Germinal center (tissue), 1 donor: ENCODE data around the gene OR10H3.
"Not testable (repeated sequence)": the region's sequence is repeated elsewhere in the genome, so short reads cannot be mapped to it uniquely, and the experiment has no call there.

Experiments
- DNase-seq: peaks from one replicate; pipeline ENCODE4 v3.0.0; 2012; ENCODE audit warnings: mixed read lengths, low spot score

The OR10H3 gene, protein sequence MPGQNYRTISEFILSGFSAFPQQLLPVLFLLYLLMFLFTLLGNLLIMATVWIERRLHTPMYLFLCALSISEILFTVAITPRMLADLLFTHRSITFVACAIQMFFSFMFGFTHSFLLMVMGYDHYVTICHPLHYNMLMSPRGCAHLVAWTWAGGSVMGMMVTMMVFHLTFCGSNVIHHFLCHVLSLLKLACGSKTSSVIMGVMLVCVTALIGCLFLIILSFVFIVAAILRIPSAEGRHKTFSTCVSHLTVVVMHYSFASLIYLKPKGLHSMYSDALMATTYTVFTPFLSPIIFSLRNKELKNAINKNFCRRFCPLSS

DNA sequence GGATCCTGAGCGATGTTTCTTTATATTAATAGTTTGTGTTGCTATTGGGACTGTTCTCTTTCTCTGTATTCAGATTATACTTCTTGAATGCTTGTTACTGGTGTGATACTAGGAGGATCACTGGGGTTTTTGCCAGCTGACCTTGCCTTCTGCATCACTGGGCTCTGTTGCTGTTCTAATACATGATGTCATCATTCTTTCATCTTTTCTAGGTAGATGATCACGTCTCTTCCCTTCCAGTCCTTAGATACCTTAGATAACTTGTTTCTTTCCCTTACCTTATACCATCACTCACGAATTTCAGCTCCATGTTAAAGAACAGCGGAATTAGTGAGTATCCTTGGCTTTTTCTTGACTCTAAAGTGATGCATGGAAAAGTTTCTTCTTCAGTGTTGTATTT lies at the start of gene OR10H3:
Gene OR10H3, plus strand, starts transcription at position 264 of the 400 bp plus-strand sequence. CDS start 3,408 bp downstream, outside the sequence.
- DNase-seq: no peak

DNA sequence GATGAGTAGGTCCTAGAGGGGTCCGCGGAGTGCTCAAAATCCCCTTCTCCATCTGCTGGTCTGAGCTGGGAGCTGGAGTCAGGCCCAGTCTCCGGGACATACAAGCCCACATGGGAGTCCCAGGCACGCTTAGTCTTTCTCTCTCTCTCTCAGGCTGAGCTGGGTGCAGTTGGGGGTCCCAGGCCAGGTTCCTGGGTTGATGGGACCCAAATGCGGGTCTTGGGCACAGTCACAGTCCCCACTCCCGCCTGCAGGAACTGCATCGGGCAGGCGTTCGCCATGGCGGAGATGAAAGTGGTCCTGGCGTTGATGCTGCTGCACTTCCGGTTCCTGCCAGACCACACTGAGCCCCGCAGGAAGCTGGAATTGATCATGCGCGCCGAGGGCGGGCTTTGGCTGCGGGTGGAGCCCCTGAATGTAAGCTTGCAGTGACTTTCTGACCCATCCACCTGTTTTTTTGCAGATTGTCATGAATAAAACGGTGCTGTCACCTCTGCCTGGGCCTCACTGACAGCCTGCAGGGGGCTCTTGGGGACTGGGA lies 41.1 kb upstream of the OR10H3 start:
- DNase-seq: no peak

DNA sequence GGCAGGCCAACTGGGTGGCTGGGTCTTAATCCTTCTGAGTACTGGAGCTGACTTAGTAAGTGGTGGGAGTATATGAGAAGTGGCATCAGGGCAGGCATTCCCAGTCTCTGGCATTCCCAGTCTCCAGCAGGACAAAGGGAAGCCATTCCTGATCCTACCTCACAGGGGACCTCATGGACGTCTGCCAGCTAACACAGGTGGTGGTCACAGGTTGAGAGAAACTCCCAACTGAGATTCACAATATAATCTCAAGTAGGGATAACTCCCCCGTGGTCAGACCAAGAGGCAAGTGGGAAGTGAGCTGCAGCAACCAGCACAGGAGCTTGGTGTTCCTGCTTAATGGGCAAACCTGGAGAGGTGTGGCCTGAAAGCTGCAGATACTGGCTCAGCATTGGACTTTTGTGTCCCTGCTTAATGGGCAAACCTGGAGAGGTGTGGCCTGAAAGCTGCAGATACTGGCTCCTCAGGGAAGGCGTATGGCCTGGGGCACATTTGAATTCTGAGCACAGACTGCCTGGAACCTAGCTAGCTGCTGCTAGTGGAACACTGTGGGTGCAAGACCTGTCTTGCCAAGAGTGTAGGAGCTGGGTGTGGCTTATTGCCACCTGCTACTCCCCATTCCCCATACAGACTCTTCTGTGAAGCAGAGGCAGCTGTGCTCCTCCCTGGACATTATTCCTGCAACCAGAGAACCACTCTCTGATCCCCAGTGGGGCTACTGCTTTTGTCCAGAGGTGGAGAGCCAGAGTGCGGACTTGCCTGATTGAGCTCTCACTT lies 35.8 kb upstream of the OR10H3 start:
- no peak for DNase-seq

DNA sequence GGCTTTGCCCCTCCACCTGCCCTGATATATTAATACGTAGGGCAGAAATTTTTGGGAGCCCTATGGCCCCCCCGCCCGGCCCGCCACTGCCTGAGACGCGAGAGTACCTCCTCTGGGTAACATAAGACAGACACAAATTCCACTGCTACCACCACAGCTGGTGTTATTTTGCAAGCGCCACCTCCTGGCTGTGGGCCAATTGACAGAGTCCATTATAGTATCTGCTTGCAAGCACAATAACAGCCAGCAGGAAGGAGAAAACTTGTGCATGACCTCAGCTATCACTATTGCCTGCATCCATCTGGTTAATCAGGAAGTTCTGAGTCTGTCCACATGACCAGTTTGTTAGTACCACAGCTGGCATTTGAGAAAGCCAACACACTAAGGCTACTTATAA lies 35.3 kb upstream of the OR10H3 start:
- DNase-seq: no peak

DNA sequence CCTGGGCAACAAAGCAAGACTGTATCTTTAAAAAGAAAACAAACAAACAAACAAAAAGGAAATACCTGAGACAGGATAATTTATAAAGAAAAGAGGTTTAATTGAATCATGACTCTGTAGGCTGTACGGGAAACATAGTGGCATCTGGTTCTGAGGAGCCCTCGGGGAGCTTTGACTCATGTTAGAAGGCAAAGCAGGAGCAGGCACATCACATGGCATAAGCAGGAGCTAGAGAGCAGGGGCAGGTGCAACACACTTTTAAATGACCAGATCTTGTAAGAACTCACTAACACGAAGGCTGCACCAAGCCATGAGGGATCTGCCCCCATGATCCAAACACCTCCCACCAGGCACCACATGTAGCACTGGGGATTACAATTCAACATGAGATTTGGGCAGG lies 23.1 kb upstream of the OR10H3 start:
- DNase-seq: no peak

DNA sequence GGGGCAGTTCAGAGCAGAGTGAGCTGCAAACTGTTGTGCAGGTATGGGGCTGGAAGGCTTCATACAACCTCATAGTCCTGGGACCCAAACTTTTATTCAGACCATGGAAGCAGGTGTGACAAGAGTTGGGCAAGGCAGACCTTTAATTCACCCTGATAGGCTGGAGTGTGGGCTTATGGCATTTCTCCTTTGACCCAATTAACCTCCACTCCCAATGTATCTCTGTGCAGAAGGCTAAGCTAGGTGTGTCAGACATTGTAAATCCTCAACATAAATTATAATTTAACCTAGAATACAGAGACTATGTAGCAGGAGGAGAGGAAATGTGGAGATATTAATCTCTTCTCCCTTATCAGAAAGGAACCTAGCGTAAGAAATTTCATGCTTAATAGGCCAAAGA lies 22.1 kb upstream of the OR10H3 start:
- DNase-seq: no peak

DNA sequence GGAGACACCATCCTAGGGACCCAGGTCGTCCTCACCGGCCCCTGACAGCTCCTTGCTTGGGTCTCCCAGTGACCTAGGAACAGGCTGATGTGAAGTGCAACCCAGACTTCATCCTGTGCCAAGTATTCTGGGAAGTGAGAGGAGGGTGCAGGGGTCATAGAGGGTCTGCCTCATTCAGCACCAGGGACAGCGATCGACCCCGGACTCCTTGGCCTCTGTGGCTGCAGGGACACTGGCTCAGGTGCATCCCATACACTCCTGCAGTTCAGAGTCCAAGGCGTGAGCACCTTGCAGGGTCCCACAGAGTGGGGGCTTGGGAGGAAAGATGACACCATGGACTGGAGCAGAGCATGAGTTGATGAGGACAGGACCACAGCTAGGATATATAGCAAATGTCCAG lies 20.0 kb upstream of the OR10H3 start:
- no peak for DNase-seq

DNA sequence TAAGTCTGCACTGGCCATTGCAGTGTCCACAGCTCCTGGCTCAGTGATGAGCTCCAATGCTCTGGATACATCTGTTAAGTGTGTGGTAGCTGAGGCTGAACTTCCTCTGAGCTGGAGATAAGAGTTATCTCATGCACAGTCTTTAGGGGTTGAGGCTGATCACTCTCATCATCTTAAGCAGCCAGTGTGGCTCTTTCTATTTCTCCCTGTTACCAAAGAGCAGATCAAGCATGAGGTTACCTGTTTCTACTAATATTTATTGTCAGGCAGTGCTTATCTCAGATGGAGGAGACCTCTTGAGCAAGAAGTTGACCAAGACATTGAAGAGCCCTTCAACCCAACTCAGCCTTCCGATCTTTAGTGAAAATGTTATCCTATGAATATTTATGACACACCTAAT lies 16.5 kb upstream of the OR10H3 start:
- DNase-seq: no peak

DNA sequence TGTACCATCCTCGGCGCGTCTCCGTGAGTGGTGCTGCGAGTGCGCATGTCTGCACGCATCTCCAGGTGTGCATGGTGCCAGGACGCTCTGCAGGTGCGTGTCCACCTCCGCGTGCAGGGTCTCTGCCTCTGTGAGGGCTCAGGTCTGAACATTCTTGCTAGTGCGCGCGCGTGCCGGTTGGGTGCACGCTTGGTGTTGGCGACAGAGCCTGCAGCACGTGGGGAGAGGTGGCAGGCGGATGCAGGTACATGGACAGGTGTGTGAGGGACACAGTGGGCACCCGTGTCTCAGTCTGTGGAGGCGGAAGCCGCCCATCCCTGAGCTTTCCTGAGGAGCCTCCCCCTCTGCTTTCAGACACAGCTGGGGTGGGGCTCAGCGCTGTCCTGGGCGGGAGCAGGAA lies 14.8 kb upstream of the OR10H3 start:
- no peak for DNase-seq

DNA sequence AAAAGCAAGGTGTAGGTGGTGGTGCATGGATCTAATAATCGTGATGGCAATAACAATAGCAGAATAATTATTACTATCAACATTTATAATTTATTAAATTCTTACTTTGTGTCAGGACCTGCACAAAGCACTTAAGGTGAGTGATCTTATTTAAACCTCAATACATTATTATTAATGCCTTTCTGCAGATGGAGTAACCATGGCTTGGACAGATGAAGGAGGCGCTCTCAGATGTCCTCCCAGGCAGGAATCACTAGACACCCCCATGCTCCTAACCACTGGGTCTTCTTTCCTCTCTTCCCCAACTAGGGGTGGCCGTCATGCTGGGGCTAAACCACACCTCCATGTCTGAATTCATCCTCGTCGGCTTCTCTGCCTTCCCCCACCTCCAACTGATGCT lies 10.1 kb upstream of the OR10H3 start, which contains the start of gene OR10H2:
Gene OR10H2, plus strand, starts transcription at position 301 of the 400 bp plus-strand sequence. Its CDS starts 20 bp downstream, at position 321.
- DNase-seq: no peak

DNA sequence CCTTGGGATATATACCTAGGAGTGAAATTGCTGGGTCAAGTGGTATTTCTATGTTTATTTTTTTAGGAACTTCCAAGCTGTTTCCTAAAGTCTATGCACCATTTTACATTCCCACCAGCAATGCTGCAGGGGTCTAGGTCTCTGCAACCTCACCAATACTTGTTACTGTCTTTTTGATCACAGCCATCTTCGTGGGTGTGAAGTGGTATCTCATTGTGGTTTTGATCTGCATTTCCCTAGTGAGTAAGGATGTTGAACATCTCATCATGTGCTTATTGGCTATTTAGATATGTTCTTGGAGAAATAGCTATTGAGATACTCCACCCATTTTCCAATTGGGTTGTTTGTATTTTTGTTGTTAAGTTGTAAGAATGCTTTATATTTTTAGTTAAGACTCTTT lies 7.2 kb upstream of the OR10H3 start:
- no peak for DNase-seq

DNA sequence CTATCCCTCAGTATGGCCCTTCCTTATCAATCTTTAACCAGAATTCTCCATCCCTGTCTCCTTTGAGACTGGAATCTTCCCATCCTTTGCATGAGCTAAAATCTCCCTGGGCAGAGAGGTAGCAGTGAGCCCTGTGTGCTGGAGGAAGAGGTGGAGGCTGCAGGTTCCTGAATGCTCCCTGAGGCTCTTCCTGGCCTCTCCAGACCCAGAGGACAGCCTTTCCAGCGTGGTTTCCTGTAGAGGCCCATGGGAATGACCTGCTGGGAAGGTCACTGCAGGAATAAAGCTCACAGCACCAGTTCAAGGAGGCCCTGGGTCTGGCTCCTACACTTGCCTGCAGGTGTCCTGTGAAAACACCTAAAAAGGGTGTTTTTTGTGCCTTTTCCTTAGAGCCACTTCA lies 5.4 kb upstream of the OR10H3 start:
- no peak for DNase-seq

DNA sequence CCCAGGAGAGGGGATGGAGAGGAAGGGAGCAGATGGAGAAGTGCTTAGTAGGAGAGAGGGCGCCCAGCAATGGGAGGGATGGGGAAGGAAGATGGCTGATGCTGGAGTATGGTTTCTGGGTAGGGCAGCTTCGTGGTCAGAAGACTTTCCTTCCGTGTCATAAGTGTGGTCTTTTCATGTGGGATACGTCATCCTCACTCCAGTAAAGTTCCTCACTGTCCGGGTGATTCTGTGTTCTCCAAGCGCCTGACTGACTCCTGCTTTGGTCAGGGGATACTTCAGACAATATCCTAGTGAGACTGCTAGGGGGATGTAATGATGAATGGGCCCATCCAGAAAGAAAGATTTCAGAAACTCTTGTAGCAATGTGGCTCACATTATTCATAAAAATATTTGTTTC lies 3.9 kb upstream of the OR10H3 start:
- DNase-seq: no peak

DNA sequence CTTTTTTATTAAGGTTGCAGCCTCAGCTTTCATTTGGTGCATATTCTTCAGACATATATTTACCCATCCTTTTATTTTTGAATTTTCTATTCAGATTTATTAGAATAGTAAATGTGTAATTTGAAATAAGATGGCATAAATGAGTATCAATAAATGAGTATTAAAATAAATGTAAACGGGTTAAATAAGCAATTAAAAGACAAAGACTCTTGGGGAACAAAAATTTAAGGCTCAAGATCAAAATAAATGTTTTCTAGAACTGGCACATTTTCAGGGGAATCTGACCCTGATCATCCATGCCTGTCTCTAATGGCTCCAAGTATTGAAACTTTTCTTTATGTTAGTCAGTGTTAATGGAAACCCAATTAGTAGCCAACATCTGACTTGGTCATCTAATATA lies 3.0 kb downstream of the OR10H3 start:
- DNase-seq: no peak

DNA sequence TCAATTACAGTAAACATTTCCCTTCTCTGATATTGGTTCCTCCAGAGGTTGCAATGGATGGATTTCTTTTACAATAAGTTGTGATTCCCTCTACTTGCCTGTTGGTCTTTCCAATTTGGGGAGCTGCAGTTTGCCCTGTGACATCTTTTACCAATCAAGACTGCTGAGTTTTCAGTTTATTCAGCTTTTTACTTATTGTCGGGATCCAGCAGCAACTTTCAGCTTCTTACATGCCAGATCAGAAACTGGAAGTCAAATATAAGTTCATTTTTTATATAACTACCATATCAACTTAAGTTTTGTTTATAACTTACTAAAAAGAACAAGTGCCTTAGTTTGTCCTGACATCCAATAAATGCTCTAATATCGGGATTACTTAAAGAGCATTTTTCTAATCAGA lies 10.5 kb downstream of the OR10H3 start:
- no peak for DNase-seq

DNA sequence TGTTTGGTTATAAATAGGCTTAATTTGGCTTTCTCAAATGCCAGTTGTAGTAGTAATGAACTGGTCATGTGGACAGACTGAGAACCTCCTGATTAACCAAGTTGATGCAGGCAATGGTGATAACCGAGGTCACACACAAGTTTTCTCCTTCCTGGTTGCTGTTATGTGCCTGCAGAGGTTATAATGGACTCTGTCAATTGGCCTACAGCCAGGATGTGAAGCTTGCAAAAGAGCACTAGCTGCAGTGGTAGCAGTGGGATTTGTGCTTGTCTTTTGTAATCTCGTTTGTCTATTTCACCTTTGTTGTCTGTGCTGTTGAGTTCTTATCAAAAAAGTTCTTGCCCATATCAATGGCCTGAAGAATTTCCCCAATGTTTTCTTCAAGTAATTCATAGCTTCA lies 20.6 kb downstream of the OR10H3 start:
- DNase-seq: no peak

DNA sequence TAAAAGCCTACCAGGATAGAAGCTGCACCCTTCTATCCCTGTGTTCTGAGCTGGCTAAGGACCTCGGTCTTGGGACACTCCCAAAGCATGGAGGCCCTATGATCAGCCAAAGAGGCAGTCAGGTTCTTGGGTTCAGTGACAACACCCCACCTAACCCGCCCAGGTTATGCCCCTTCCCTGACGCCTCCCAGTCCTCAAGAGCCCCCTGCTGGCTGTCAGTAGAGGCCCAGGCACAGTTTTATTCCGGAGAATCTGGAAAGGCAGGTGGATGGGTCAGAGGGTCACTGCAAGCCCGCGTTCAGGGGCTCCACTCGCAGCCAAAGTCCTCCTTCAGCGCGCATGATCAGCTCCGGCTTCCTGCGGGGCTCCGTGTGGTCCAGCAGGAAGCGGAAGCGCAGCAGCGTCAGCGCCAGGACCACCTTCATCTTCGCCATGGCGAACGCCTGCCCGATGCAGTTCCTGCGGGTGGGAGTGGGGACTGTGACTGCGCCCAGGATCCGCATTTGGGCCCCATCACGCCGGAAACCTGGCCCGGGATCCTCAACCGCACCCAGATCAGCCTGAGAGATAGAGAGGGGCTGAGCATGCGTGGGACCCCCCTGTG lies 22.3 kb downstream of the OR10H3 start:
- DNase-seq: peak; percentile 5

DNA sequence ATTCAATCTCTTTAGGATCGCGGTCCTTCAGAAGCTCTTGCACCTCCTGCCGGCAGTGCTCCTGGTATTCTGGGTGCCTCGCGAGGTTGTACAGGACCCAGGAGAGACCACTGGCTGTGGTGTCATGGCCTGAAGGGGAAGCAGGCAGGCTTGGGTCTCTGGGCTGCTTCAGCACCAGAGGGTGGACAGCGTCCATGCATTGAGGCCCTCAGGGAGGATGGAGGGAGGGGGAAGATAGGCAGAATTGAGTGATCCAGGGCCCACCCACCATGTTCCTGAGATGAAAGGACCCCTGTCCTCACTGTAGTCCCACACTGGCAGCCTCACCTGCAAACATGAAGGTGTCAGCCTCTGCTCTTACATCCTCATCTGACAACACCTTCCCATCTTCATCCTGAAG lies 31.8 kb downstream of the OR10H3 start:
- no peak for DNase-seq

DNA sequence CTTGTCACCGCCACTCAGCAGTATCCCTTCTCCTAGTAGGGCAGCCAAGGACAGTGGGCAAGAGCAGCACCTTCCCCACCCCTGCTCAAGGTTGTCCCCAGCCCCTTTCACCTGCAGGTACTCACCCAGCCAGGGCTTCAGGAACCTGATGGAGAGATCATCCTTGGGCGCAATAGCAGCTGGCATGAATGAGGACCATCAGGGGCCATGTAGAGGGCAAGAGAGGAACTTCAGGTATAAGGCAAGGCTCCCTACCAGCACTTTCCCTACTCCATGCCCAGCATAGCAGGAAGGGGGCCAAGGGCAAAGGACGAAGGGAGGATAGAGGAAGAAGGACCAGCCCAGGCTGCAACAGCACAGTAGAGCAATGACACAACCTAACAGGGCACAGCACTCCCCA lies 36.4 kb downstream of the OR10H3 start:
- not testable (repeated sequence) for DNase-seq

DNA sequence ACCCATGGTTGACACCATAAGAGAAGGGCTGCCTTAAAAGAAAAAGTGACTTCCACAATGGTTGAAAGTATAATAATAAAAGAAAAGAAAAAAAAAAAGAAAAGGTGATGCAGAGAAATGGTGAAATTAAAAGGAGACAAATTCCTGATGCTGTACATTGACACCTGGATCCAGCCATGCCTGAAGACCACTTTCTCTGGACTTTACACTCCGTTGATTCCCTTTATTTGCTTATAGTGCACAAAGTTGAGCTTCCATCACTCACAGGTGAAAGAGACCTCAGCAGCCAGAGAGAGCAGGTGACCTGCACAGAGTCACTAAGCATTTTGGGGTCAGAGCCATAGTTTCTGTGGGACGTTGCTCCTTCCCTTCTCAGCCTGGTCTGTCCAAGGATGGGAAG lies 37.5 kb downstream of the OR10H3 start:
- DNase-seq: no peak

DNA sequence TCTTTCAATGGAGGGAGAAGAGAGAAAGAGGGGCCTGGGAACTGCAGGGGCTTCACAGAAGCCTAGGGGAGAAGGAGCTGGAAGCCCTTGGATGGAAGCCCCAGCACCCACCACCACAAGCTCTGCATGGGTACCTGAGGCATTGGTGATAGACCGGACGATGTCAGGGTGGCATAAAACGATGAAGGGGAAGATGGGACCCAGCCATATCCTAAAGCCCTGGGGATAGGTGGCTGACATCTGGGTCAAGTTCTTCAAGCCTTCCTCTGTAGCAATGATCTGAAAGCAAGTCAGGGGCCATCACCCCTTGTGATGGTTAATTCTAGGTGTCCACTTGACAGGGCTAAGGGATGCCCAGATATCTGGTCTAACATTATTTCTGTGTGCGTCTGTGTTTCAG lies 38.5 kb downstream of the OR10H3 start:
- DNase-seq: no peak

DNA sequence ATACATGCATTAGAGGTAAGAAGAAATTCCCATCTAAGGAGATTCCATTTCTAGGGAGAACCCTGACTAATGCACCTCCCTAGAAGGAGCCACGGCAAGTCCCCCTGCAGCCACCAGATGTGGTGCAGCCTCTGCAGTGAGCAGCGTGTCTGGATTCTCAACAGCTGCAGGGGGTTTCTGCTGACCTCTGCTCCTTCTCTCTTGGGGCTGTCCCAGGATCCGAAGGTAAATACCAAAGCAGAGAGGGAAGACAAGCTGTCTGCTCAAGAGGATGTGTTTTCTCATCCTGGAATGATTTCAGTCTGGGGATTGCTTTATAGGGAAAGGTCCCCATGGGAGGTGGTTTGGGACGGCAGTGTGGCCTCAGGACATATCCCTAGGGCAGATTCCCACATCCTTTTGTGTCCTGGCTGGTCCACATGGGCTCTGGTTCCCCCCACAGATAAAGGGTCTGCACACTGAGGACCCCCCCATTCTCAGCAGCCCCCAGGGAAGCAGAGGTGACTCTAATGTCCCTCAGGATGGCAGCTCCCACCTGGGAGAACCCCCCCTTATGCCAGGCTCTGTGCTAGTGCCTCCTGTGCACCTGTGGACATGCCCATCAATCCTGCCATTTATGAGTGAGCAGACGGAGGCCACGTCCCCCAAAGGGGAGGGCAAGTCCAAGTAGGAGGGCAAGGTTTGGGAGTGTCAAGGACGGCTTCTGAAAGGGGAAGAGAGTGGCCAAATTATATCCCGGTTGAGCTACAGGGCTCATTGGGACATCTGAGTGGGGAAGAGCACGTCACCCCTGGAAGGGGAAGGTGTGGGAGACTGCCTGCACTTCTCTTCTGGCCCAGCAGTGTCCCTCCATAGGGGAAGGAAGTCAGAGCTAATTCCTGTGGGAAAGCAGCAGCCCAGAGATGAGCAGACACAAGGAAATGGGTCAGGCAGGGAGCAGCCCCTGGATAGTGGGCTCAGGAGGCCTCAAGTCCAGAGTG lies 39.5 kb downstream of the OR10H3 start:
- no peak for DNase-seq
